GM12878 (cell line): ENCODE data around the gene UCN2. TPM values are rescaled to one million over a fixed set of nuclear protein-coding genes. Genes with fewer than 3 reads are reported as not detected.

ENCODE experiments used
- ATAC-seq: fragments of 200-7000 bp; cut with Tn5 transposase; 3 replicates; pipeline ENCODE4 v1.9.1; 2020; ENCODE audit warnings: mild to moderate bottlenecking, moderate library complexity
- BruUV-seq: library from RNA; stranded (reverse); fragments of 400-500 nt; replicated peaks from 2 replicates; lab custom pipeline; 2021; lab: Mats Ljungman, UMichigan
- CTCF ChIA-PET: fragments of 300-600 bp; sonication (Branson Sonifier 250); formaldehyde crosslinking; extraction: SDS; loops from one replicate; lab custom pipeline; 2021; ENCODE audit warnings: inconsistent platforms; lab: Yijun Ruan, JAX
- POLR2A ChIA-PET: fragments of 350-600 bp; formaldehyde crosslinking; extraction: SDS; loops from one replicate; lab custom pipeline; 2021; ENCODE audit warnings: inconsistent platforms; lab: Charles Lee
- RAD21 ChIA-PET: fragments of 300-600 bp; sonication (Branson Sonifier 250); formaldehyde crosslinking; loops from one replicate; lab custom pipeline; 2023; ENCODE audit warnings: antibody characterized with exemption; ENCODE audit not compliant: unreplicated experiment; lab: Charles Lee
- SMC1A ChIA-PET: fragments of 300-600 bp; sonication (Branson Sonifier 250); formaldehyde crosslinking; loops from one replicate; lab custom pipeline; 2023; ENCODE audit not compliant: unreplicated experiment, uncharacterized antibody; lab: Charles Lee
- DNase-seq: peaks from one replicate; pipeline ENCODE4 v3.0.0-alpha.2; 2011; ENCODE audit warnings: low read depth, low spot score
- FAIRE-seq: peaks from 3 replicates; lab custom pipeline; 2011; peaks lifted over from hg19 to GRCh38; lab: Jason Lieb, UNC
- H2AFZ ChIP-seq: 2 replicates; pipeline ENCODE4 v1.6.0; 2011; ENCODE audit warnings: low read depth, low read length, control low read depth; ENCODE audit not compliant: control insufficient read depth
- H3K27ac ChIP-seq: 2 replicates; pipeline ENCODE4 v1.5.1; 2011; ENCODE audit warnings: control low read depth; ENCODE audit not compliant: control insufficient read depth, insufficient read depth
- H3K27me3 ChIP-seq, 2 experiments: replicated peaks in 1 of 2; 2 replicates each; pipeline versions ENCODE4 v1.6.0 to v1.6.1; 2011; ENCODE audit warnings: low read length in 1 of 2; ENCODE audit not compliant: control insufficient read depth in 2 of 2, insufficient read depth in 2 of 2
- H3K36me3 ChIP-seq, 2 experiments: 2 replicates each; pipeline ENCODE4 v1.5.1; 2011; ENCODE audit warnings: low read length in 1 of 2; ENCODE audit not compliant: control insufficient read depth in 2 of 2, insufficient read depth in 2 of 2
- H3K4me1 ChIP-seq: 2 replicates; pipeline ENCODE4 v1.6.1; 2011; ENCODE audit warnings: mild to moderate bottlenecking, low read length, moderate library complexity, mixed read lengths; ENCODE audit not compliant: control insufficient read depth, insufficient read depth
- H3K4me2 ChIP-seq: 2 replicates; pipeline ENCODE4 v1.6.0; 2011; ENCODE audit warnings: control low read depth; ENCODE audit not compliant: control insufficient read depth, insufficient read depth
- H3K4me3 ChIP-seq: fragments of 200-600 bp; sonication (generic); 2 replicates; pipeline ENCODE4 v1.5.1; 2016
- H3K79me2 ChIP-seq: 2 replicates; pipeline ENCODE4 v1.6.0; 2011; ENCODE audit warnings: low read length; ENCODE audit not compliant: control insufficient read depth, insufficient read depth
- H3K9ac ChIP-seq: 2 replicates; pipeline ENCODE4 v1.8.0; 2011; ENCODE audit warnings: low read length, control low read depth, mixed read lengths; ENCODE audit not compliant: control insufficient read depth, insufficient read depth
- H3K9me3 ChIP-seq: replicated peaks from 3 replicates; pipeline ENCODE4 v1.5.1; 2011; ENCODE audit warnings: mild to moderate bottlenecking, low read length; ENCODE audit not compliant: control insufficient read depth, insufficient read depth
- H4K20me1 ChIP-seq: 2 replicates; pipeline ENCODE4 v1.6.0; 2011; ENCODE audit not compliant: control insufficient read depth, insufficient read depth
- BMI1 ChIP-seq: fragments of 450-650 bp; IDR thresholded peaks from 2 replicates; pipeline ENCODE4 v1.6.1; 2016; ENCODE audit warnings: mild to moderate bottlenecking, moderate library complexity, borderline replicate concordance
- CBX3 ChIP-seq: fragments of 200-600 bp; sonication (generic); IDR thresholded peaks from 2 replicates; pipeline ENCODE4 v1.6.1; 2016; ENCODE audit warnings: low read depth, borderline replicate concordance
- CREB1 ChIP-seq: IDR thresholded peaks from 2 replicates; pipeline ENCODE4 v1.6.1; 2012; ENCODE audit warnings: low read depth, mild to moderate bottlenecking, inconsistent platforms
- CREM ChIP-seq: IDR thresholded peaks from 2 replicates; pipeline ENCODE4 v1.6.1; 2014; ENCODE audit warnings: antibody characterized with exemption, low read depth
- E4F1 ChIP-seq: fragments of 450-650 bp; IDR thresholded peaks from 2 replicates; pipeline ENCODE4 v1.6.1; 2018; ENCODE audit warnings: borderline replicate concordance, mild to moderate bottlenecking; ENCODE audit not compliant: partially characterized antibody
- ELK1 ChIP-seq: IDR thresholded peaks from 2 replicates; pipeline ENCODE4 v1.6.1; 2012; ENCODE audit warnings: low read depth, low read length, improper control_type of control experiment
- HDGF ChIP-seq: fragments of 450-650 bp; IDR thresholded peaks from 2 replicates; pipeline ENCODE4 v1.6.1; 2016; ENCODE audit warnings: antibody characterized with exemption
- IRF5 ChIP-seq: fragments of 450-650 bp; IDR thresholded peaks from 2 replicates; pipeline ENCODE4 v1.6.1; 2017; ENCODE audit warnings: borderline replicate concordance
- MEF2A ChIP-seq: IDR thresholded peaks from 2 replicates; pipeline ENCODE4 v1.6.1; 2011; ENCODE audit warnings: low read depth, mild to moderate bottlenecking, low read length, moderate library complexity; ENCODE audit not compliant: insufficient read depth
- MEF2B ChIP-seq: fragments of 450-650 bp; IDR thresholded peaks from 2 replicates; pipeline ENCODE4 v1.6.1; 2018; ENCODE audit warnings: mild to moderate bottlenecking, moderate library complexity; ENCODE audit not compliant: partially characterized antibody, poor library complexity, severe bottlenecking
- NR2C1 ChIP-seq: fragments of 450-650 bp; IDR thresholded peaks from 2 replicates; pipeline ENCODE4 v1.6.1; 2017; ENCODE audit warnings: antibody characterized with exemption, mild to moderate bottlenecking, moderate library complexity
- PAX5 ChIP-seq: IDR thresholded peaks from 2 replicates; pipeline ENCODE4 v1.6.1; 2011; ENCODE audit warnings: low read depth, low read length, borderline replicate concordance
- PML ChIP-seq: IDR thresholded peaks from 2 replicates; pipeline ENCODE4 v1.6.1; 2012; ENCODE audit warnings: low read length, inconsistent platforms
- SPI1 ChIP-seq: IDR thresholded peaks from 2 replicates; pipeline ENCODE4 v1.6.1; 2011; ENCODE audit warnings: low read depth, mild to moderate bottlenecking, low read length, moderate library complexity, borderline replicate concordance; ENCODE audit not compliant: insufficient read depth
- SREBF1 ChIP-seq: IDR thresholded peaks from 2 replicates; pipeline ENCODE4 v1.6.1; 2012; ENCODE audit warnings: mild to moderate bottlenecking, low read length
- TARDBP ChIP-seq: IDR thresholded peaks from 2 replicates; pipeline ENCODE4 v1.6.1; 2016; ENCODE audit warnings: borderline replicate concordance
- USF1 ChIP-seq: IDR thresholded peaks from 2 replicates; pipeline ENCODE4 v1.6.1; 2011; ENCODE audit warnings: borderline replicate concordance, low read depth, mild to moderate bottlenecking, moderate library complexity, mixed read lengths, low read length; ENCODE audit not compliant: insufficient read depth; ENCODE audit errors: extremely low read length
- WGBS: methylation state at CpG from one replicate; pipeline ENCODE4 v1.1.6; 2016; ENCODE audit warnings: low lambda C conversion rate; ENCODE audit not compliant: insufficient replicate concordance, insufficient coverage; ENCODE audit errors: missing lambda C conversion rate; 5-methylcytosine and 5-hydroxymethylcytosine counted together
- in situ Hi-C: fragments of 300-500 bp; cut with MboI; formaldehyde crosslinking; loops from 9 replicates; pipeline ENCODE4 v1.14.3; 2018; ENCODE audit warnings: mixed read lengths
- intact Hi-C: fragments of 100-400 bp; cut with micrococcal nuclease; formaldehyde crosslinking; loops from one replicate; pipeline ENCODE4 v1.14.2; 2022; ENCODE audit not compliant: unreplicated experiment
- polyA plus RNA-seq, 11 experiments: library from polyadenylated mRNA; depleted of rRNA in 4 of 11; unstranded in 6 of 11; stranded (reverse) in 5 of 11; fragments of >200 nt; fragmentation: Nextera tagmentation in 4 of 11; fragmentation: Illumina TruSeq in 1 of 11; extraction: Ambion mirVana in 4 of 11; extraction: Trizol in 1 of 11; gene quantifications; 1 replicate in 1 of 11; 2 replicates in 10 of 11; pipeline versions ENCODE4 v1.2.1 to v1.2.3, GENCODE V29; 2011 to 2016; ENCODE audit warnings: inconsistent platforms in 2 of 11, missing spikeins in 2 of 11, low read depth in 1 of 11
- total RNA-seq, 4 experiments: library from RNA; depleted of rRNA in 3 of 4; stranded (reverse); fragments of >200 nt in 3 of 4; fragmentation: Illumina TruSeq in 1 of 4; extraction: Trizol in 1 of 4; gene quantifications; 2 replicates each; pipeline versions ENCODE4 v1.2.1 to v1.2.3, GENCODE V29; 2013 to 2021

Gene UCN2
- total and polyA plus RNA-seq, 10 of the 15 experiments (the other 5 are each of a cell fraction or from before 2014, with no cell fraction given) = 0.05 TPM; not detected in 9

- ATAC-seq (no peak), FAIRE-seq (no peak), DNase-seq (no peak)
- H2AFZ ChIP-seq = no peak overlapping the region
- H3K27me3 ChIP-seq = no peaks in the 10 kb centered on the region
- H3K36me3 ChIP-seq = no peaks in the 10 kb centered on the region
- BruUV-seq = no TSS peak
- no peak overlapping the region for H3K9ac ChIP-seq
- H3K27ac ChIP-seq = no peak overlapping the region
- SMC1A ChIA-PET = no interaction called here
- intact Hi-C loops (no loop called here), in situ Hi-C loops (no loop called here)
- CTCF ChIA-PET = no interaction called here
- 55% methylated on average over 10 of the region's 10 CpGs for WGBS
- no peaks in the 10 kb centered on the region for H3K4me1 ChIP-seq
- TF ChIP-seq MEF2B (no peak), NR2C1 (no peak), CBX3 (no peak), TARDBP (no peak), BMI1 (no peak), SREBF1 (no peak), HDGF (no peak), PAX5 (no peak), CREB1 (no peak), E4F1 (no peak), SPI1 (no peak), MEF2A (no peak), IRF5 (no peak), CREM (no peak), ELK1 (no peak), PML (no peak), USF1 (no peak)
- H3K4me2 ChIP-seq = no peak overlapping the region
- H4K20me1 ChIP-seq = no peaks in the 10 kb centered on the region
- POLR2A ChIA-PET = no interaction called here
- no peak overlapping the region for H3K4me3 ChIP-seq
- H3K9me3 ChIP-seq = no peaks in the 10 kb centered on the region
- H3K79me2 ChIP-seq = no peaks in the 10 kb centered on the region
- RAD21 ChIA-PET = no interaction called here
Observed at GRCh38 chr3:48573973-48574585, 10.5 kb upstream of the UCN2 start.
